Adrenal gland (tissue), 12 donors: Measurements from ENCODE around the gene TBC1D2B. TPM values are rescaled to one million over a fixed set of nuclear protein-coding genes. Genes with fewer than 3 reads are reported as not detected.

Experiments
- DNase-seq, 7 donors: peaks; one replicate each; pipeline ENCODE4 v3.0.0-alpha.2; 2019 to 2020
- H3K27ac ChIP-seq, 5 donors: fragments of 200-600 bp; sonication (generic) in 4 of 5; 1 replicate in 3 of 5; 2 replicates in 2 of 5; pipeline versions ENCODE4 v1.5.1 to v1.8.0; 2016 to 2020; ENCODE audit warnings: mild to moderate bottlenecking in 1 of 5
- H3K27me3 ChIP-seq: fragments of 200-600 bp; 2 replicates; pipeline ENCODE4 v1.8.0; 2021
- H3K36me3 ChIP-seq, 2 donors: fragments of 200-600 bp; replicated peaks in 1 of 2; 1 replicate in 1 of 2; 2 replicates in 1 of 2; pipeline versions ENCODE4 v1.5.1 to v1.8.0; 2018 to 2022
- H3K4me1 ChIP-seq, 2 donors: fragments of 200-600 bp; replicated peaks in 1 of 2; 1 replicate in 1 of 2; 2 replicates in 1 of 2; pipeline versions ENCODE4 v1.5.1 to v1.8.0; 2018 to 2021
- H3K4me3 ChIP-seq, 4 donors: fragments of 200-600 bp; sonication (generic) in 3 of 4; one replicate each; pipeline ENCODE4 v1.5.1; 2016 to 2018
- H3K9me3 ChIP-seq, 3 donors: fragments of 200-600 bp; sonication (generic) in 1 of 3; replicated peaks in 1 of 3; 1 replicate in 2 of 3; 2 replicates in 1 of 3; pipeline versions ENCODE4 v1.5.1 to v1.8.0; 2016 to 2021
- CTCF ChIP-seq, 6 experiments: fragments of 450-650 bp in 4 of 6; fragments of 200-600 bp in 2 of 6; sonication (generic) in 1 of 6; IDR thresholded peaks; 1 replicate in 5 of 6; 2 replicates in 1 of 6; pipeline versions ENCODE4 v1.5.1 to v1.8.0; 2016 to 2021; ENCODE audit warnings: antibody characterized with exemption in 6 of 6, mild to moderate bottlenecking in 2 of 6, moderate library complexity in 1 of 6
- POLR2A ChIP-seq, 2 donors: fragments of 450-650 bp; IDR thresholded peaks; one replicate each; pipeline ENCODE4 v1.6.1; 2017; ENCODE audit warnings: antibody characterized with exemption in 2 of 2, mild to moderate bottlenecking in 2 of 2, moderate library complexity in 1 of 2
- WGBS, 4 donors: extraction: QIAGEN DNeasy Blood & Tissue Kit in 2 of 4; methylation state at CpG; one replicate each; pipeline versions ENCODE4 v1.1.5 to v1.1.7; 2013 to 2017; 5-methylcytosine and 5-hydroxymethylcytosine counted together
- intact Hi-C, 2 donors: fragments of 100-400 bp; cut with DNase I; formaldehyde crosslinking; loops; one replicate each; pipeline versions ENCODE4 v1.14.1 to v1.15.0; 2022 to 2023
- polyA plus RNA-seq, 3 donors: library from polyadenylated mRNA; stranded (reverse); fragments of 200-250 nt in 2 of 3; fragments of 350-450 nt in 1 of 3; fragmentation: Illumina TruSeq in 1 of 3; extraction: RNeasy Lipid Tissue Mini Kit (QIAGEN cat#74804) in 1 of 3; gene quantifications; one replicate each; pipeline ENCODE4 v1.2.3, GENCODE V29; 2013 to 2014
- total RNA-seq, 9 donors: library from RNA; depleted of rRNA in 4 of 9; stranded (reverse); fragments of >200 nt in 4 of 9; fragments of 120-200 nt in 1 of 9; fragmentation: NEBNext Ultra II Directional in 1 of 9; extraction: Animal tissue kit (Norgen Biotek cat#: 25700) in 1 of 9; gene quantifications; one replicate each; pipeline versions ENCODE4 v1.1.0 to v1.2.4, GENCODE V29; 2013 to 2023
- donor health status: healthy with polysubstance abuse.
- donor health status: Bipolar disorder and iron deficiency.
- donor health status: DM: yes; HTN: yes; CAD: no.
- donor health status: DM: no; HTN: no; CAD: no.
- donor health status: DM: no; HTN: no; CAD: no.
- donor health status: DM: yes; HTN: yes; CAD: no.

TBC1D2B gene
- total and polyA plus RNA-seq, 12 donors, result 16.3 to 95.0 (median 54.6) TPM

DNA sequence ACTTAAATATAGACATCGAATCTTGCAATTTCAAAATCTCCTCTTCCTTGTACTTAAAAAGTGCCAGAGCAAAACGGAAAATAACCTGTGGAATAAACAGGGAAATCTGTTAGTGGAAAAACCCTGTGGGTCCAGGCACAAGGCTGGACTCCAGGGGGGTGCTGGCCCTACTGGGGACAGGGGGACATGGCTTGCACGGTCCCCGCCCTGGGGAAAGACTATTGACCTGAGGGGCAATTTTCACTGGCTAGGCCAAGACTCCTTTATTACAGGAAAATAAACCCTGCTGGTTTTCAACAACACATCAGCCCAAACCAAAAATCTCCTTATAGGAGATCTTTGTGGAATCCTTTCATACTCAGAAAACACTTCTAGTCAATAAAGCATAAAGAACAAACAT is 75.9 kb downstream of the TBC1D2B start:
- peak in 1 of 7 donors; percentile 11 for DNase-seq
- WGBS, 4 donors, result 84 to 95% (median 93%) methylated on average over 4 of the region's 4 CpGs
- Histone ChIP-seq H3K9me3 (no peaks in the 10 kb centered on the region), H3K27me3 (no peaks in the 10 kb centered on the region), H3K27ac (peak overlapping the region in 1 of 5 donors; percentile 11), H3K36me3 (peaks cover 0 to 70% of the 10 kb centered on the region in 2 donors), H3K4me3 (no peak overlapping the region), H3K4me1 (peaks cover 12 to 43% of the 10 kb centered on the region in 2 donors)
- no peak for TF ChIP-seq POLR2A (IDR thresholded peaks at IDR 0.05)
- no peak for TF ChIP-seq CTCF (IDR thresholded peaks at IDR 0.05)
- intact Hi-C loops, result loop anchor here in 1 of 2 donors (2.0 kb wide), 1 partner anchor 105 kb away; no protein-coding TSS in a partner anchor

- Histone ChIP-seq H3K4me3 (no peak overlapping the region), H3K9me3 (no peaks in the 10 kb centered on the region), H3K27ac (peak overlapping the region in 1 of 5 donors; percentile 51), H3K4me1 (peaks cover 6 to 35% of the 10 kb centered on the region in 2 donors), H3K27me3 (no peaks in the 10 kb centered on the region), H3K36me3 (peaks cover 0 to 64% of the 10 kb centered on the region in 2 donors)
- intact Hi-C loops, result loop anchor here in 1 of 2 donors (2.0 kb wide), 1 partner anchor 106 kb away; no protein-coding TSS in a partner anchor
- TF ChIP-seq CTCF (IDR thresholded peaks at IDR 0.05) (no peak), POLR2A (IDR thresholded peaks at IDR 0.05) (no peak)
- DNase-seq, result peak in 1 of 7 donors; percentile 14
- whole genome bisulfite sequencing, 4 donors, result 90 to 96% (median 91%) methylated on average over 6 of the region's 6 CpGs
These were observed 76.6 kb downstream of the TBC1D2B start for GRCh38 chr15:78000927-78001249.

DNA sequence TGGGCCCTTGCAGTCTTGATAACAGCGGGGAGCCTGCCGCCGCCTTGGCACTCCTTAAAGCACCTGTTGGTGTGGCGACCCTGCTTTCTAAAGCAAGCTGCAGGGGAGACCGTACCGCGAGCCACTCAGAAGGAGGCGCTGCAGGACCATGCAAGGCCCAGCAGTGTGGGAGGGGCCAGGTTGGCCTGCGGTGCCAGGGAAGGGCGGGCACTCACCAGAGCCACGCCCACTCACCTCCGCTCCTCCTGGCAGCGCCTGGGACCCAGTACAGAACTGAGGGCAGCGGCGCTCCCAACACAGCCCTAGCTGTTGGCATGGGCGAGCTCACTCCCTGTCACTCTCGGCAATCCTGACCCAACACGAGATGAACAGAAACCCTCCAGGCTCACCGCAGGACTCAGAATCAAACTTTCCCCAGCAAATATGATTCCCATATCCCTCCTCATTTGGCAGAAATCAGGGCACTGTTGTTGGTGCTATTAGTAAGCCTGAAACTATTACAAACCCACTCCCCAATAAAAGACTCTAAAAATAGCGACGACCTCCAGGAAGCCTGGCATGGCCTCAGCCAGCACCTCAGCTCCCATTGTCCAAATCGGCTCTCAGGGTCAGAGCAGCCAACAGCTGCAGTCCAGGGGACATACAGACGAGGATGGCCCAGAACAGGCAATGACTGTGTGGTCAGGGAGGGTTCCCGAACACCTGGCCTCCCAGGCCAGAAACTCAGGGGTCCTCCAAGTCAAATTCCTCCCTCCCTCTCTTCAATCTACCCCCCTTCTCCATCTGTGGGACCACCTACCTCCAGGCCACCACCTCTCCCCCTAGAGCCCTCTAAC is 77.2 kb downstream of the TBC1D2B start:
- intact Hi-C loops, result loop anchor here in 1 of 2 donors (2.0 kb wide), 1 partner anchor 106 kb away; no protein-coding TSS in a partner anchor
- Histone ChIP-seq H3K27ac (peak overlapping the region in 1 of 5 donors; percentile 51), H3K36me3 (peaks cover 0 to 64% of the 10 kb centered on the region in 2 donors), H3K9me3 (no peaks in the 10 kb centered on the region), H3K27me3 (no peaks in the 10 kb centered on the region), H3K4me1 (peaks cover 10 to 30% of the 10 kb centered on the region in 2 donors), H3K4me3 (no peak overlapping the region)
- WGBS, 4 donors, result 37 to 61% (median 48%) methylated on average over 8 to 24 of the region's 24 CpGs
- DNase-seq, result peak; percentile 89 to 96 (median 93)
- TF ChIP-seq POLR2A (IDR thresholded peaks at IDR 0.05) (peak in 1 of 2 donors; percentile 39), CTCF (IDR thresholded peaks at IDR 0.05) (peak in 5 of 6 experiments; percentile 67 to 95 (median 86))

DNA sequence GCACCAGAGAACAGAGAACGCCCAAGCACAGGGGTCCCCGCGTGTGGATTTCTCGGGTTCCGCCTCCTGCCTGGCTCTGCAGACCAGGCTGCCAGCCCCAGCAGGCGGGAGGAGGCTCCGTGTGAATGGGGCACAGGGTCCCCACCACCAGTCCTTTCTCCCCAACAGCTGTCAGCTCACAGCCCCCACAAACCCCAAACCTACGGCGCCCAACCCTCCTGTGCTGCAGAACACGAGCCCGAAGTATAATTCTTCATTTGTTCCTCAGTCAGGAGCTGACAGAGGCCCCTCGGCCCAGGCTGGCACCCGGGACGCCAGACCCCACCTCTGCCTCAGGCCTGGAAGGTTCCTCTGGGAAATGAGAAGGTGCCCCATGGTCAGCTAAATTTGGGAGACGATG is 78.0 kb downstream of the TBC1D2B start:
- TF ChIP-seq POLR2A (IDR thresholded peaks at IDR 0.05) (no peak), CTCF (IDR thresholded peaks at IDR 0.05) (no peak)
- Histone ChIP-seq H3K4me1 (peaks cover 6 to 29% of the 10 kb centered on the region in 2 donors), H3K36me3 (peaks cover 0 to 64% of the 10 kb centered on the region in 2 donors), H3K27ac (no peak overlapping the region), H3K27me3 (no peaks in the 10 kb centered on the region), H3K9me3 (no peaks in the 10 kb centered on the region), H3K4me3 (no peak overlapping the region)
- peak in 1 of 7 donors; percentile 14 for DNase-seq
- 68 to 90% (median 87%) methylated on average over 6 to 15 of the region's 15 CpGs for WGBS, 4 donors
- intact Hi-C loops, result no loop called here
